ENCODE results near the gene SGTB.

DNA sequence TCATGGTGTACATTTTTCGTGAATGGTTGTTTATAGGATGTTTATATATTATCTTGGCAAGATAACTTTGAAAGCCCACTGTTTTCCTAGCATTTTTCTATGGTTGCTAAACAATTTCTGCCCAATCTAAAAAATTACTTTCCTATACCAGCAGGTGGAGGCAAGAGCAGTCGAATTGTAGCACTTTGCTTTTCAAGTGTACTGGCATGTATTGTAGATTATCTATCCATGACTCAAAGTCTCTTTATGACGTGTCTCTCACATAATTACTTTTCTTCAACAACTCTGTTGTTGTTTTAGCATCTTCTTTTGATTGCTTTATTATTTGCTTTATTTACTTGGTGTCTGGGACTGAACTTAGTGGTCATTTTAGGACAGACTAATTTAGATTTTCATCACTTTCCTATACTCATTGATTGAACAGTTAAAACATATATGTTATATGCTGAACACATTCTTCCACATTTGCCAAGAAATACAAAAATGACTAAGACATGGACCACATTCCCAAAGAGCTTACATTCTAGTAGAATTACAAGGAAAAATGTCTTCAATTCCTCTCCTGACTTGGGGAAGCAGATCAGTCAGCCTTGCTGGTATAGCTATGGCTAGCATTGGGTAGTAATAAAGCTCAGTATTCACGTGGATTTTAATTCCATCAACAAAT, 20.8 kb upstream of the SGTB start:
- TF ChIP-seq, protein P1, sequence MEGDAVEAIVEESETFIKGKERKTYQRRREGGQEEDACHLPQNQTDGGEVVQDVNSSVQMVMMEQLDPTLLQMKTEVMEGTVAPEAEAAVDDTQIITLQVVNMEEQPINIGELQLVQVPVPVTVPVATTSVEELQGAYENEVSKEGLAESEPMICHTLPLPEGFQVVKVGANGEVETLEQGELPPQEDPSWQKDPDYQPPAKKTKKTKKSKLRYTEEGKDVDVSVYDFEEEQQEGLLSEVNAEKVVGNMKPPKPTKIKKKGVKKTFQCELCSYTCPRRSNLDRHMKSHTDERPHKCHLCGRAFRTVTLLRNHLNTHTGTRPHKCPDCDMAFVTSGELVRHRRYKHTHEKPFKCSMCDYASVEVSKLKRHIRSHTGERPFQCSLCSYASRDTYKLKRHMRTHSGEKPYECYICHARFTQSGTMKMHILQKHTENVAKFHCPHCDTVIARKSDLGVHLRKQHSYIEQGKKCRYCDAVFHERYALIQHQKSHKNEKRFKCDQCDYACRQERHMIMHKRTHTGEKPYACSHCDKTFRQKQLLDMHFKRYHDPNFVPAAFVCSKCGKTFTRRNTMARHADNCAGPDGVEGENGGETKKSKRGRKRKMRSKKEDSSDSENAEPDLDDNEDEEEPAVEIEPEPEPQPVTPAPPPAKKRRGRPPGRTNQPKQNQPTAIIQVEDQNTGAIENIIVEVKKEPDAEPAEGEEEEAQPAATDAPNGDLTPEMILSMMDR (IDR thresholded peaks at IDR 0.05) = peak; percentile 30 to 61 (median 52)
- no peak for TF ChIP-seq POLR2A (IDR thresholded peaks at IDR 0.05)
